HepG2 (cell line): ENCODE data around the gene INF2. TPM values are rescaled to one million over a fixed set of nuclear protein-coding genes. Genes with fewer than 3 reads are reported as not detected.

Experiments used
- BORCS8-MEF2B ChIP-seq: sonication (generic); formaldehyde crosslinking; IDR thresholded peaks from 2 replicates; pipeline ENCODE4 v1.8.0; 2022; ENCODE audit warnings: mild to moderate bottlenecking, missing genetic modification reagents
- CCAR2 ChIP-seq: fragments of 200-400 bp; formaldehyde crosslinking; optimal IDR thresholded peaks from 2 replicates; pipeline ENCODE3; 2018; ENCODE audit warnings: low read depth, mild to moderate bottlenecking, low read length, moderate library complexity
- DNMT1 ChIP-seq: sonication (generic); formaldehyde crosslinking; IDR thresholded peaks from 2 replicates; pipeline ENCODE4 v1.5.1; 2020; ENCODE audit warnings: mild to moderate bottlenecking, missing genetic modification reagents
- JUNB ChIP-seq: sonication (generic); formaldehyde crosslinking; IDR thresholded peaks from 2 replicates; pipeline ENCODE4 v1.8.0; 2022; ENCODE audit warnings: missing genetic modification reagents, mild to moderate bottlenecking, borderline replicate concordance
- KDM5A ChIP-seq: fragments of 200-600 bp; sonication (generic); IDR thresholded peaks from 2 replicates; pipeline ENCODE4 v1.7.0; 2018; ENCODE audit warnings: antibody characterized with exemption, mild to moderate bottlenecking, low read length, borderline replicate concordance
- KLF12 ChIP-seq: sonication (generic); formaldehyde crosslinking; IDR thresholded peaks from 2 replicates; pipeline ENCODE4 v1.4.0; 2020; ENCODE audit warnings: missing genetic modification reagents, borderline replicate concordance
- MBD4 ChIP-seq: IDR thresholded peaks from 2 replicates; pipeline ENCODE4 v1.6.1; 2012; ENCODE audit warnings: low read length, inconsistent platforms, borderline replicate concordance
- RAD21 ChIP-seq: fragments of 450-650 bp; formaldehyde crosslinking; IDR thresholded peaks from 2 replicates; pipeline ENCODE4 v1.5.0; 2020; ENCODE audit warnings: mild to moderate bottlenecking
- STAG1 ChIP-seq: sonication (generic); formaldehyde crosslinking; IDR thresholded peaks from 2 replicates; pipeline ENCODE4 v1.4.0; 2020; ENCODE audit warnings: missing genetic modification reagents
- ZBTB7B ChIP-seq: sonication (generic); formaldehyde crosslinking; IDR thresholded peaks from 2 replicates; pipeline ENCODE4 v1.4.0; 2020; ENCODE audit warnings: missing genetic modification reagents
- ZFP36L1 ChIP-seq: sonication (generic); formaldehyde crosslinking; IDR thresholded peaks from 2 replicates; pipeline ENCODE4 v1.8.0; 2022; ENCODE audit warnings: mild to moderate bottlenecking, missing genetic modification reagents, moderate library complexity
- polyA plus RNA-seq, 8 experiments: library from polyadenylated mRNA; depleted of rRNA in 3 of 8; stranded (reverse) in 7 of 8; unstranded in 1 of 8; fragments of >200 nt; fragmentation: Illumina TruSeq in 4 of 8; extraction: Trizol in 4 of 8; gene quantifications; 2 replicates each; pipeline versions ENCODE4 v1.2.1 to v1.2.3, GENCODE V29; 2011 to 2016; ENCODE audit warnings: low read depth in 4 of 8, missing spikeins in 1 of 8, mixed read lengths in 1 of 8; ENCODE audit not compliant: insufficient read depth in 1 of 8
- total RNA-seq, 5 experiments: library from RNA; depleted of rRNA; stranded (reverse); fragments of >200 nt; fragmentation: Illumina TruSeq; extraction: Trizol; gene quantifications; 2 replicates each; pipeline ENCODE4 v1.2.3, GENCODE V29; 2016; ENCODE audit warnings: low read depth in 1 of 5
- TF ChIP-seq, protein P1 (sequence below): sonication (generic); formaldehyde crosslinking; IDR thresholded peaks from 2 replicates; pipeline ENCODE4 v1.8.1; 2023; ENCODE audit warnings: mild to moderate bottlenecking, missing genetic modification reagents
- TF ChIP-seq, protein P2 (sequence below): sonication (generic); formaldehyde crosslinking; IDR thresholded peaks from 2 replicates; pipeline ENCODE4 v1.4.0; 2020; ENCODE audit warnings: missing genetic modification reagents, mild to moderate bottlenecking, borderline replicate concordance
- TF ChIP-seq, protein P3 (sequence below): sonication (generic); formaldehyde crosslinking; IDR thresholded peaks from 2 replicates; pipeline ENCODE4 v1.8.0; 2022; ENCODE audit warnings: low read depth, missing genetic modification reagents

INF2 gene
- total and polyA plus RNA-seq, 2 of the 13 experiments (the other 11 are each of a cell fraction or from before 2014, with no cell fraction given), result 16.4 to 26.4 TPM

DNA sequence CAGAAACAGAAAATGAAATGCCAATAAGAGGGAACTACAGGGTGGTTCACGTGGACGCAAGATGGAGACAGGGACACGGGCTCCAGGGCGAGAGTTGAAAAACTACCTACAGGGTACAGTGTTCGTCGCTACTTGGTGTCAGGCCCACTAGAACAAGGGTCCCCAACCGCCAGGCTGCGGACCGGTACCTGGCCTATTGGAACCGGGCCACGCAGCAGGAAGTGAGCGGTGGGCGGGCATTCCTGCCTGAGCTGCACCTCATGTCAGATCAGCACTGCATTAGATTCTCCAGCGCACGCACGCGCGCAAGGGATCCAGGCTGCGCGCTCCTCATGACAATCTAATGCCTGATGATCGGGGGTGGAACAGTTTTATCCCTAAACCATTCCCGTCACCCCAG, 14.8 kb downstream of the INF2 start (continued):
- TF ChIP-seq CCAR2, result no peak
- no peak for TF ChIP-seq RAD21 (CRISPR knock-in tag)
- TF ChIP-seq, protein P1, sequence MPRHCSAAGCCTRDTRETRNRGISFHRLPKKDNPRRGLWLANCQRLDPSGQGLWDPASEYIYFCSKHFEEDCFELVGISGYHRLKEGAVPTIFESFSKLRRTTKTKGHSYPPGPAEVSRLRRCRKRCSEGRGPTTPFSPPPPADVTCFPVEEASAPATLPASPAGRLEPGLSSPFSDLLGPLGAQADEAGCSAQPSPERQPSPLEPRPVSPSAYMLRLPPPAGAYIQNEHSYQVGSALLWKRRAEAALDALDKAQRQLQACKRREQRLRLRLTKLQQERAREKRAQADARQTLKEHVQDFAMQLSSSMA, result no peak
- TF ChIP-seq, protein P2, sequence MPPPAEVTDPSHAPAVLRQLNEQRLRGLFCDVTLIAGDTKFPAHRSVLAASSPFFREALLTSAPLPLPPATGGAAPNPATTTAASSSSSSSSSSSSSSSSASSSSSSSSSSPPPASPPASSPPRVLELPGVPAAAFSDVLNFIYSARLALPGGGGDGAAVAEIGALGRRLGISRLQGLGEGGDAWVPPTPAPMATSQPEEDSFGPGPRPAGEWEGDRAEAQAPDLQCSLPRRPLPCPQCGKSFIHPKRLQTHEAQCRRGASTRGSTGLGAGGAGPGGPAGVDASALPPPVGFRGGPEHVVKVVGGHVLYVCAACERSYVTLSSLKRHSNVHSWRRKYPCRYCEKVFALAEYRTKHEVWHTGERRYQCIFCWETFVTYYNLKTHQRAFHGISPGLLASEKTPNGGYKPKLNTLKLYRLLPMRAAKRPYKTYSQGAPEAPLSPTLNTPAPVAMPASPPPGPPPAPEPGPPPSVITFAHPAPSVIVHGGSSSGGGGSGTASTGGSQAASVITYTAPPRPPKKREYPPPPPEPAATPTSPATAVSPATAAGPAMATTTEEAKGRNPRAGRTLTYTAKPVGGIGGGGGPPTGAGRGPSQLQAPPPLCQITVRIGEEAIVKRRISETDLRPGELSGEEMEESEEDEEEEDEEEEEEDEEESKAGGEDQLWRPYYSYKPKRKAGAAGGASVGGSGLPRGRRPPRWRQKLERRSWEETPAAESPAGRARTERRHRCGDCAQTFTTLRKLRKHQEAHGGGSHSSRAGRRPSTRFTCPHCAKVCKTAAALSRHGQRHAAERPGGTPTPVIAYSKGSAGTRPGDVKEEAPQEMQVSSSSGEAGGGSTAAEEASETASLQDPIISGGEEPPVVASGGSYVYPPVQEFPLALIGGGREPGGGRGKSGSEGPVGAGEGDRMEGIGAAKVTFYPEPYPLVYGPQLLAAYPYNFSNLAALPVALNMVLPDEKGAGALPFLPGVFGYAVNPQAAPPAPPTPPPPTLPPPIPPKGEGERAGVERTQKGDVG, result no peak
- TF ChIP-seq ZFP36L1 (CRISPR knock-in tag), result no peak
- TF ChIP-seq STAG1 (CRISPR knock-in tag), result no peak
- no peak for TF ChIP-seq KLF12 (CRISPR knock-in tag)
- TF ChIP-seq JUNB (CRISPR knock-in tag), result no peak
- no peak for TF ChIP-seq ZBTB7B
- TF ChIP-seq, protein P3, sequence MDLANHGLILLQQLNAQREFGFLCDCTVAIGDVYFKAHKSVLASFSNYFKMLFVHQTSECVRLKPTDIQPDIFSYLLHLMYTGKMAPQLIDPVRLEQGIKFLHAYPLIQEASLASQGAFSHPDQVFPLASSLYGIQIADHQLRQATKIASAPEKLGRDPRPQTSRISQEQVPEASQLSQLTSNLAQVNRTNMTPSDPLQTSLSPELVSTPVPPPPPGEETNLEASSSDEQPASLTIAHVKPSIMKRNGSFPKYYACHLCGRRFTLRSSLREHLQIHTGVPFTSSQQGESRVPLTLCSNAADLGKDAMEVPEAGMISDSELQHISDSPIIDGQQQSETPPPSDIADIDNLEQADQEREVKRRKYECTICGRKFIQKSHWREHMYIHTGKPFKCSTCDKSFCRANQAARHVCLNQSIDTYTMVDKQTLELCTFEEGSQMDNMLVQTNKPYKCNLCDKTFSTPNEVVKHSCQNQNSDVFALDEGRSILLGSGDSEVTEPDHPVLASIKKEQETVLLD, result no peak
- TF ChIP-seq DNMT1 (CRISPR knock-in tag), result no peak
- no peak for TF ChIP-seq MBD4
- TF ChIP-seq KDM5A, result no peak
- TF ChIP-seq BORCS8-MEF2B, result no peak
